GM12872 (cell line): ENCODE data around the gene SH2D6.

Experiments
- TF ChIP-seq, protein P1 (sequence below): IDR thresholded peaks from 3 replicates; pipeline ENCODE4 v1.5.1; 2011; ENCODE audit warnings: low read depth, mild to moderate bottlenecking, low read length, moderate library complexity; ENCODE audit not compliant: insufficient read depth

Gene SH2D6

DNA sequence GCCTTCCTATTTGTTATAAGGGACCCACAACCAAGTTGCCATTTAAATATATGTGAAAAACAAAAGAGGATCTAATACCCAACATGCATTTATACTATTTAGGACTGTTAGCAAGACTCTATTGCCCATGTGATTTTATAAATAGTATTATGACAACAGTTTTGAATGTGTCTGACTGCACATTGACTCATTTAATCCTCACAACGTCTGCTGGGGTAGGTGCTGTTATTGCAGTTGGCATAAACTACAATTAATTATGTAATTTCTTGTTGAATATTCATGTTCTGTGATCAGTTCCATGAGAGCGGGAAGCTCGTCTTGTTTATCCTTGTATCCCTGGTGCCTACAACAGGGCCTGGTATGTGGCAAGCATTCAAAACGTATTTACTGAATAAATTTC, 53.7 kb downstream of the SH2D6 start:
- TF ChIP-seq, protein P1, sequence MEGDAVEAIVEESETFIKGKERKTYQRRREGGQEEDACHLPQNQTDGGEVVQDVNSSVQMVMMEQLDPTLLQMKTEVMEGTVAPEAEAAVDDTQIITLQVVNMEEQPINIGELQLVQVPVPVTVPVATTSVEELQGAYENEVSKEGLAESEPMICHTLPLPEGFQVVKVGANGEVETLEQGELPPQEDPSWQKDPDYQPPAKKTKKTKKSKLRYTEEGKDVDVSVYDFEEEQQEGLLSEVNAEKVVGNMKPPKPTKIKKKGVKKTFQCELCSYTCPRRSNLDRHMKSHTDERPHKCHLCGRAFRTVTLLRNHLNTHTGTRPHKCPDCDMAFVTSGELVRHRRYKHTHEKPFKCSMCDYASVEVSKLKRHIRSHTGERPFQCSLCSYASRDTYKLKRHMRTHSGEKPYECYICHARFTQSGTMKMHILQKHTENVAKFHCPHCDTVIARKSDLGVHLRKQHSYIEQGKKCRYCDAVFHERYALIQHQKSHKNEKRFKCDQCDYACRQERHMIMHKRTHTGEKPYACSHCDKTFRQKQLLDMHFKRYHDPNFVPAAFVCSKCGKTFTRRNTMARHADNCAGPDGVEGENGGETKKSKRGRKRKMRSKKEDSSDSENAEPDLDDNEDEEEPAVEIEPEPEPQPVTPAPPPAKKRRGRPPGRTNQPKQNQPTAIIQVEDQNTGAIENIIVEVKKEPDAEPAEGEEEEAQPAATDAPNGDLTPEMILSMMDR, result no peak

DNA sequence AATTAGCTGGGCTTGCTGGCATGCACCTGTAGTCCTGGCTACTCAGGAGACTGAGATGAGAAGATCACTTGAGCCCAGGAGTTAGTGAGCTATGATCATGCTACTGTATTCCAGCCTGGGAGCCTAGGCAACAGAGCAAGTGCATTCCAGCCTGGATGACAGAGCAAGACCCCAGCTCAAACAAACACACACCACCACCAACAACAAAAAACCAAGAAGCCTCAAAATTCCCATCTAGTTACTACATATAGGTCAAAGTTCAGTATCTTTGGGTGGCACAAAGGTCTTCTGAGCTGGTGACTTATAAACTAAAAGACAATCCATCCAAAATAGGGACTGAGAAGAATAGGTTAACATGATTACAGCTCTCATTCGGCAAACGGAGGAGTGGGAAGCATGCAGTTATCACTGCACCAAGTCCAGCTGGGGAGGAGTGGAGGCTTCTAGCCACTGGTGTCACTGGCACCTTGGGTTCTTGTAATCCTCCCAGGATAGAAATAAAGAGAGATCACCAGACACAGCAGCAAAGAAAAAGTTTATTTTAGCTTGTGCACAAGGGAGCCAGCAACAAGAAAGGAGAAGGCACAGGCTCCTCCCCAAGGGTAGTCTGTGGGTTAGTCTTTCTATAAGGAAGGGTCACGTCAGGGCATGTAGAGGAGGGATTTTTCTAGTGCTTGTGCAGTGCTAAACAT, 57.4 kb downstream of the SH2D6 start:
- TF ChIP-seq, protein P1, result no peak

DNA sequence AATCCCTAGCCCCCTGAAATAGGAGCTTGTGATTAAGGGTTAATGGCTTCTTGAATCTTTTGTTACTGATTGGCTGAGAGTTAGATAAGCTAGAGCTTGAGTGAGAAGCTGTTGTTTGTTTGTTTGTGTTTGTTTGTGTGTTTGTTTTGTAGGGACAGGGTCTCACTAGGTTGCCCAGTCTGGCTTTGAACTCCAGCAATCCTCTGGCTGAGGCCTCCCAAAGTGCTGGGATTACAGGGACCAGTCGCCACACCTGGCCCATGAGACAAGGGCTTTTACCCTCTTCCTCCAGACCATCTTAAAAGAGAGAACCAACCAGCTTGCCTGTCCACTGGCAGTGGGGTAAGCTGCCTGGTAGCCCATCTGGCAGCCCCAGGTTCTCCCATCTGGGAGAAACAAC, 58.1 kb downstream of the SH2D6 start:
- TF ChIP-seq, protein P1, result no peak

DNA sequence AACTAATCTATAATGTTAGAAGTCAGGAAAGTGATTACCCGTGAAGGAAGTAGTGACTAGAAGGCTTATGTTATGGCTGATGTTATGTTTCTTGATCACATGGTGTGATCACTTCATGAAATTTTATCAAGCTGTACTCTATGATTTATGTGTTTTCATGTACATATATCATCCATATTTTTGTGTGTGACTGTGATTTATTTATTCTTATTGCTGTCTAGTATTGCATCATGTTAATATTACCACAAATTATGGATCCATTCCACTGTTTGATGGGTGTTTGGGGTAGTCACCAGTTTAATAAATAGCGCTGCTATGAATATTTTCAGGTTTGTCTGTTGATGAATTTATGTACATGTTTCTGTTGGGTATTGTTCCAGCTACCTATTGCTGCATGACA, 59.4 kb downstream of the SH2D6 start:
- TF ChIP-seq, protein P1, result no peak

DNA sequence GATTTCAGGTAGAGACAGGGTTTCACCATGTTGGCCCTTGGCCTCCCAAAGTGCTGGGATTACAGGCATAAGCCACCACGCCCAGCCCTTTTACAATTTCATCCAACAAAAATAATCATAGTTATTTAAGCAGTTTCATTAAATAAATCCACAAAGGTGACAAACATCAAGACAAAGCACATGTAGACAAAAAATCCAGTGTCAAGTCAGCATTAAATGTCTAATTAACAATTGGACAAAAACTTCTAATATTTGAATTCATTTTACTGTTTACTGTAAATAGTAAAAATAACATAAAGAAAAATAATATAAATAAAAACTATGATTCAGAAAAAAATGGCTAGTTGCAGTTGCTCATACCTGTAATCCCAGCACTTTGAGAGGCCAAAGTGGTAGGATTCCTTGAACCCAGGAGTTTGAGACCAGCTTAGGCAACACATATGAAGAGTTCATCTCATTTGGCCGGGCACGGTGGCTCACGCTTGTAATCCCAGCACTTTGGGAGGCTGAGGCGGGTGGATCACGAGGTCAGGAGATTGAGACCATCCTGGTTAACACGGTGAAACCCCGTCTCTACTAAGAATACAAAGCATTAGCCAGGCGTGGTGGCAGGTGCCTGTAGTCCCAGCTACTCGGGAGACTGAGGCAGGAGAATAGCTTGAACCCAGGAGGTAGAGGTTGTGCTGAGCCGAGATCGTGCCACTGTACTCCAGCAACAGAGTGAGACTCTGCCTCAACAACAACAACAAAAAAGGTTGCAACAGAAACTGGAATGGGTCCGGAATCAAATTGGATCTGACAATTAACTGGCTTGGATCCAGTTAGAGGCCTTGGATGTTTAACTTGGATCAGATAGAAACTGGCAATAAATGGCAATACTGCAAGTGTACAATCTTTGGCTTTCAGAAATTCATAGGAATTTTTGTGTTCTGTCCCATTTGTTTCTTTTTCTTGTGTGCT, 63.6 kb downstream of the SH2D6 start:
- TF ChIP-seq, protein P1, result no peak

DNA sequence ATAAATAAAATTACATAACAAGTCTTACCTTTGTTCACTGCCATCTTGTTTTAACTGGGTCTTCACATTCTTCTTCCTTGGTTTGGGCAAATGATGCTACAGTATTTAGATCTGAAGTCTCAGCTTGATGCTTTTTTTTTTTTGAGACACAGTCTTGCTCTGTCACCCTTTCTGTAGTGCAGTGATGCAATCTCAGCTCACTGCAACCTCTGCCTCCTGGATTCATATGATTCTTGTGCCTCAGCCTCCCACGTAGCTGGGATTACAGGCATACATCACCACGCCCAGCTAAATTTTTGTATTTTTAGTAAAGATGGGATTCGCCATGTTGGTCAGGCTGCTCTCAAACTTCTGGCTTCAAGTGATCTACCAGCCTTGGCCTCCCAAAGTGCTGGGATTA, 67.3 kb downstream of the SH2D6 start:
- TF ChIP-seq, protein P1, result no peak
